ENCODE data around the gene OR51B2. TPM values are rescaled to one million over a fixed set of nuclear protein-coding genes. Genes with fewer than 3 reads are reported as not detected.

Gene OR51B2
- total and polyA plus RNA-seq, 10 of the 15 experiments (the other 5 are each of a cell fraction or from before 2014, with no cell fraction given) = 0.29 TPM; not detected in 9

DNA sequence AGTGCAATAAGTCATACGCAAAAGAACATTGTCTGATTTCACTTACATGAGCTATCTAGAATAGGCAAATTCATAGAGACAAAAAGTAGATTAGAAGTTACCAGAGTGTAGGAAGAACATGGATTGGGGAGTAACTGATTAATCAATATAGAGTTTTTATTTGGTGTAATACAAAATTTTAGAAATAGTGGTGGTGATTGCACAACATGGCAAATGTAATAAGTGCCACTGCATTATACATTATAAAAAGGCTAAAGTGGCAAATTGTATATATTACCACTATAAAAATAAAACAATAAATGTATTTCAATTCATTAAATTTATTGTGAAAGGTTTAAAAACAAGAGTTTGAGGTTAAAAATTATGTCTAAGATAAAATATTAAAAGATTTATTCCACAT is 13.7 kb downstream of the OR51B2 start:
- 80% methylated on average over 1 of the region's 1 CpG for WGBS (ENCODE audit: insufficient coverage, insufficient replicate concordance, low lambda C conversion rate, missing lambda C conversion rate)

More for the DNA sequence above, 13.7 kb downstream of the OR51B2 start:
- H3K4me3 ChIP-seq = no peak overlapping the region
- RAD21 ChIA-PET (ENCODE audit: unreplicated experiment) = no interaction called here
- H3K4me1 ChIP-seq (ENCODE audit: control insufficient read depth, insufficient read depth, low read length) = no peaks in the 10 kb centered on the region
- intact Hi-C loops (cut with micrococcal nuclease; ENCODE audit: unreplicated experiment) = no loop called here
- H3K4me2 ChIP-seq (ENCODE audit: control insufficient read depth, insufficient read depth) = no peak overlapping the region
- SMC1A ChIA-PET (ENCODE audit: uncharacterized antibody, unreplicated experiment) = no interaction called here
- no peak overlapping the region for H3K9ac ChIP-seq (ENCODE audit: control insufficient read depth, insufficient read depth, low read length)
- CTCF ChIA-PET = no interaction called here
- no peak for ATAC-seq
- H3K27ac ChIP-seq (ENCODE audit: control insufficient read depth, insufficient read depth) = no peak overlapping the region
- no TSS peak for BruUV-seq (replicated peaks)
- POLR2A ChIA-PET = no interaction called here
- TF ChIP-seq, protein P1, sequence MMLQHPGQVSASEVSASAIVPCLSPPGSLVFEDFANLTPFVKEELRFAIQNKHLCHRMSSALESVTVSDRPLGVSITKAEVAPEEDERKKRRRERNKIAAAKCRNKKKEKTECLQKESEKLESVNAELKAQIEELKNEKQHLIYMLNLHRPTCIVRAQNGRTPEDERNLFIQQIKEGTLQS (IDR thresholded peaks at IDR 0.05; ENCODE audit: borderline replicate concordance, extremely low read depth, low read depth, low read length) = no peak
- TF ChIP-seq LARP7 (IDR thresholded peaks at IDR 0.05) (no peak), BHLHE40 (IDR thresholded peaks at IDR 0.05; ENCODE audit: borderline replicate concordance in 1 of 2, low read depth in 2 of 2, low read length in 1 of 2) (no peak), SREBF1 (IDR thresholded peaks at IDR 0.05; ENCODE audit: low read length) (no peak), CBX3 (IDR thresholded peaks at IDR 0.05; ENCODE audit: borderline replicate concordance, low read depth) (no peak), ZSCAN29 (IDR thresholded peaks at IDR 0.05) (no peak), SUZ12 (IDR thresholded peaks at IDR 0.05; ENCODE audit: unreplicated experiment) (no peak), GABPA (IDR thresholded peaks at IDR 0.05; ENCODE audit: low read depth) (no peak), HDAC2 (IDR thresholded peaks at IDR 0.05) (no peak), SMARCA5 (IDR thresholded peaks at IDR 0.05) (no peak)
- TF ChIP-seq, protein P2, sequence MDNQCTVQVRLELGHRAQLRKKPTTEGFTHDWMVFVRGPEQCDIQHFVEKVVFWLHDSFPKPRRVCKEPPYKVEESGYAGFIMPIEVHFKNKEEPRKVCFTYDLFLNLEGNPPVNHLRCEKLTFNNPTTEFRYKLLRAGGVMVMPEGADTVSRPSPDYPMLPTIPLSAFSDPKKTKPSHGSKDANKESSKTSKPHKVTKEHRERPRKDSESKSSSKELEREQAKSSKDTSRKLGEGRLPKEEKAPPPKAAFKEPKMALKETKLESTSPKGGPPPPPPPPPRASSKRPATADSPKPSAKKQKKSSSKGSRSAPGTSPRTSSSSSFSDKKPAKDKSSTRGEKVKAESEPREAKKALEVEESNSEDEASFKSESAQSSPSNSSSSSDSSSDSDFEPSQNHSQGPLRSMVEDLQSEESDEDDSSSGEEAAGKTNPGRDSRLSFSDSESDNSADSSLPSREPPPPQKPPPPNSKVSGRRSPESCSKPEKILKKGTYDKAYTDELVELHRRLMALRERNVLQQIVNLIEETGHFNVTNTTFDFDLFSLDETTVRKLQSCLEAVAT (IDR thresholded peaks at IDR 0.05) = no peak
- H3K36me3 ChIP-seq (ENCODE audit: control insufficient read depth in 2 of 2, insufficient read depth in 2 of 2, low read length in 1 of 2) = no peaks in the 10 kb centered on the region
- H2AFZ ChIP-seq (ENCODE audit: control insufficient read depth, low read depth, low read length) = no peak overlapping the region
- FAIRE-seq = no peak
- no peaks in the 10 kb centered on the region; a peak in 1 of 4 replicates for H3K27me3 ChIP-seq (replicated peaks in 1 of 2; ENCODE audit: control insufficient read depth in 2 of 2, insufficient read depth in 2 of 2, low read length in 1 of 2)
- in situ Hi-C loops (cut with MboI) = no loop called here
- H3K9me3 ChIP-seq (replicated peaks; ENCODE audit: control insufficient read depth, insufficient read depth, low read length) = no peaks in the 10 kb centered on the region
- no peaks in the 10 kb centered on the region for H3K79me2 ChIP-seq (ENCODE audit: control insufficient read depth, insufficient read depth, low read length)
- H4K20me1 ChIP-seq (ENCODE audit: control insufficient read depth, insufficient read depth) = no peaks in the 10 kb centered on the region
- DNase-seq (ENCODE audit: low read depth, low spot score) = no peak

Measured in GM12878 (cell line).